Motor neuron (in vitro differentiated cells): ENCODE measurements around the gene ODC1. TPM values are rescaled to one million over a fixed set of nuclear protein-coding genes. Genes with fewer than 3 reads are reported as not detected.

ENCODE experiments used
- ATAC-seq, 8 experiments: fragments of 200-7000 bp; cut with Tn5 transposase; replicated peaks in 6 of 8; 2 replicates each; pipeline ENCODE4 v1.8.0; 2021; ENCODE audit warnings: mild to moderate bottlenecking in 8 of 8, moderate library complexity in 8 of 8
- H3K27ac ChIP-seq, 2 donors: fragments of 250-450 bp; sonication (Bioruptor Pico); 2 replicates each; pipeline ENCODE4 v1.9.0; 2021; ENCODE audit warnings: antibody characterized with exemption in 2 of 2, mild to moderate bottlenecking in 2 of 2, moderate library complexity in 1 of 2
- H3K4me1 ChIP-seq, 2 donors: fragments of 250-450 bp; sonication (Bioruptor Pico); replicated peaks in 1 of 2; 2 replicates each; pipeline ENCODE4 v1.6.1; 2021; ENCODE audit warnings: antibody characterized with exemption in 2 of 2, mild to moderate bottlenecking in 2 of 2, moderate library complexity in 1 of 2
- H3K4me3 ChIP-seq, 5 donors: fragments of 250-450 bp; sonication (Bioruptor Pico); 2 replicates each; pipeline ENCODE4 v1.9.0; 2021; ENCODE audit warnings: antibody characterized with exemption in 5 of 5, mild to moderate bottlenecking in 5 of 5, moderate library complexity in 4 of 5
- WGBS, 10 experiments: fragments of 450-650 bp; shearing (Covaris generic); methylation state at CpG; one replicate each; pipeline ENCODE4 v1.0.0; 2022; 5-methylcytosine and 5-hydroxymethylcytosine counted together
- in situ Hi-C, 9 experiments: fragments of 400-800 bp; cut with MboI; loops; one replicate each; pipeline ENCODE4 v1.15.0; 2021; ENCODE audit warnings: low sequenced_read_pairs in 9 of 9, low pct_unique_long_range_greater_than_20kb in 2 of 9; ENCODE audit not compliant: unreplicated experiment in 9 of 9
- total RNA-seq, 8 experiments: library from RNA; unstranded; fragments of 300-600 nt; gene quantifications; 2 replicates each; pipeline versions ENCODE4 v1.2.3 to v1.2.4, GENCODE V29; 2022

Gene ODC1
- total RNA-seq, 8 experiments from 2014 or later, result 44.7 to 401 (median 283) TPM

DNA sequence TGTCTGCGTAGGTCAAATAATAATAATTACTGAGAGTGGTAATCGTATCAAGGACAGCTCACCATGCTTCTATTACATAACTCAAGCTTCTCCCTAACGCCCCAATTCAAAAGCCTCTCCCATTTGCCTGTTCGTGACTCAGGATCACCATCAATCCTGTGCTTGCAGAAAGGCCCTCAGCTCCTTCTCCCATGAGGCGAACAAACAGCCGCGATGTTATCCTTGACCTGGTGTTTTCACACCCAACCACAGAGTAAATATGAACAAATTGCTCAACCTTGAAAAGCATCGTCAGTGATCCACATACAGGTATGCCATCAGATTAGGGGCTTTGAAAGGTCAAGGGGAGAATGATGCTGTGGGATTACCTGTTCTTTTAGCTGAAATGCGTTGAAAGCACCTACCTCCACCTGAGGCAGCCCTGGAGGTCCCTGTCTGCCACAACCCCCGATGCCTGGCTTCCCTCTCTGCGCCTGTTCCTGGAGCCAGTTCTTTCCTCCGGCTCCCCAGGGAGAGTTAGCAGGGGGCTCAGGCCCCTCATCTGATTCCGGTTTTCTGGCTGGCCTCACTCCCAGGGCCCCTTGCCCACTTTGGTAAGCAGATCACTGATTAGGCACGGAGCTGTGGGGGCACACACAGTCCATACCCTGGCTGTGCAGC lies 39.1 kb upstream of the ODC1 start:
- WGBS, 10 experiments, result 0 to 92% (median 79%) methylated on average over 1 to 10 of the region's 14 CpGs
- in situ Hi-C loops, result no loop called here
- peak in 3 of 8 experiments; percentile 40 to 73 (median 49) for ATAC-seq

DNA sequence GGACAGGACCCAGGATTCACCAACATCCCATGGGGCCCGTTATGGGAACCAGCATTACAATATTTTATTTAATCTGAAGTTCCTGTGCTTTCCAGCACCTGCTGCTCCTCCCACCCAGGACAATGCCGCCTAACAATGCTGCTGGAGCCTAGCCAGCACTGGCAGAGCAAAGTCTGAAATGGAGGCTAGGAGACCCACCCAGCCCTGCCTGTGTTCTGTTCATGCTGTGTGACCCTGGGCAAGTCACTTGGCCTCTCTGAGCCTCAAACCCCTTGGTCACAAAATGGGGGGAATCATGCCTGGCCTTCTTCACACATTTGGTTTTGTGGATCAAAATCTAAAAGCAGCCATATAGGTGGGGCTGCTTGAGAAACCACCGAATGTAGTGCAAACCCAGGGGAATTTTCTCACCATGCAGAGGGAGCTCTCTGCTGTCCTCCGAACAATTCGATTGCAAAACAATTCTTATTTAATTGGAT lies 38.5 kb upstream of the ODC1 start:
- WGBS, 10 experiments, result 20 to 93% (median 62%) methylated on average over 1 to 5 of the region's 5 CpGs
- Histone ChIP-seq H3K27ac (no peak overlapping the region), H3K4me3 (no peak overlapping the region), H3K4me1 (no peaks in the 10 kb centered on the region)
- in situ Hi-C loops, result no loop called here
- ATAC-seq, result peak in 2 of 8 experiments; percentile 17 to 32

More for the DNA sequence above, 39.1 kb upstream of the ODC1 start:
- Histone ChIP-seq H3K27ac (no peak overlapping the region), H3K4me1 (no peaks in the 10 kb centered on the region), H3K4me3 (no peak overlapping the region)

DNA sequence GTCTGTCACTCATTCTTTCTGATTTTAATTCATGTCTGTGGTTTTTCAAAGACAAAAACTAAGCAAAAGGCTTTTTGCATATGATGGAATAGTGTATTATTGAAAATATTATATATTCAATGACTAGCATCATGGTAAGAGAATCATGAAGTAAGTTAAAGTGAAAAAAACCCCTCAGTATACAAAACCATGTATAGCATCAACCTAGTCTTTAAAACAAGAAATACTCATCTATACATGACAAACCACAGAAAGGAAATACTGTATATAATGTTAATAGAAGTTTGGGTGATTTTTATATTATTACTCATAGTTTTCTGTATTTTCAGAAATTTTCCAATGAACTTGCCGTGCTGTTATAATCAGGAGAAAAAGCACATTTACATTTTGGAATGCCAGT lies 38.0 kb upstream of the ODC1 start:
- no peak overlapping the region for H3K27ac ChIP-seq
- H3K4me3 ChIP-seq, result no peak overlapping the region
- in situ Hi-C loops, result no loop called here
- H3K4me1 ChIP-seq, result no peaks in the 10 kb centered on the region
- WGBS, 10 experiments, result 0 to 100% (median 76%) methylated on average over 1 of the region's 1 CpG; no CpG with 5 or more reads in 2 of the 10 experiments
- no peak for ATAC-seq

DNA sequence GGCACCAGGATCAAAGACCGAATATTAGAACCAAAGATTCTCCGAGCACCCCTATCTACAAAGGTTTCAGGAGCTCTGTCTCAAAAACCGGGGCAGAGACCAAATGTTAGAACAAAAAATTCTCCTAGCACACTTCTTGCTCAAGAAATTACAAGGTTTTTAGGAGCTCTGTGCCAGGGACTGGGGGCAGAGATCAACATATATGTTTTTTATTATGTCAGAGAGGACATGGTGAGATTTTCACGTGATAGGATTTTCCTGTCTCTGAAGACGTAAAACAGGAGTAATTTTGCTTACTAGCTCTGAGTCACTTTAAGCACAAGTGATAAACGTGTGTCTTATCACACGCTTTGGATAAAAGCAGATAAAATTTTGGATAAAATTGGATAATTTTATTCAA lies 34.8 kb upstream of the ODC1 start:
- 4 to 91% (median 59%) methylated on average over 3 to 7 of the region's 7 CpGs; no CpG with 5 or more reads in 2 of the 10 experiments for WGBS, 10 experiments
- no peak for ATAC-seq
- Histone ChIP-seq H3K27ac (no peak overlapping the region), H3K4me1 (peaks cover 11 to 18% of the 10 kb centered on the region in 2 donors), H3K4me3 (no peak overlapping the region)
- in situ Hi-C loops, result no loop called here

DNA sequence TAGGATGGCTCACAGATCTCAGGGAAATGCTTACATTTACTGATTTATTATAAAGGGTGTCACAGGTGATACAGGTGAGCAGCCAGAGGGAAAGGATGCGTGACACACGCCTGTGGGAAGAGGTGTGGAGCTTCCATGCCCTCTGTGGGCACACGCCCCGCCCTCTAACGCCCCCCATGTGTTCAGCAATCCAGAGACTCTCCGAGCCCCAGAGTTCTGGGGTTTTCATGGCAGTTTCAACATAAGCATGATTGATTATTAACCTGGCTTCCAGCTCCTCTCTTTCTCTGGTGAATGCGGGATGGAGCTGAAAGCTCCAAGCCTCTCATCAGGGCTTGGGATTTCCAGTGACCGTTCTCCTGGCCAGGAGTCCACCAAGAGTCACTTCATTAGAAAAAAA lies 34.3 kb upstream of the ODC1 start:
- Histone ChIP-seq H3K4me1 (peaks cover 11 to 23% of the 10 kb centered on the region in 2 donors), H3K4me3 (no peak overlapping the region), H3K27ac (no peak overlapping the region)
- ATAC-seq, result no peak
- in situ Hi-C loops, result no loop called here
- WGBS, 10 experiments, result 0 to 70% (median 50%) methylated on average over 2 to 7 of the region's 8 CpGs; no CpG with 5 or more reads in 3 of the 10 experiments

DNA sequence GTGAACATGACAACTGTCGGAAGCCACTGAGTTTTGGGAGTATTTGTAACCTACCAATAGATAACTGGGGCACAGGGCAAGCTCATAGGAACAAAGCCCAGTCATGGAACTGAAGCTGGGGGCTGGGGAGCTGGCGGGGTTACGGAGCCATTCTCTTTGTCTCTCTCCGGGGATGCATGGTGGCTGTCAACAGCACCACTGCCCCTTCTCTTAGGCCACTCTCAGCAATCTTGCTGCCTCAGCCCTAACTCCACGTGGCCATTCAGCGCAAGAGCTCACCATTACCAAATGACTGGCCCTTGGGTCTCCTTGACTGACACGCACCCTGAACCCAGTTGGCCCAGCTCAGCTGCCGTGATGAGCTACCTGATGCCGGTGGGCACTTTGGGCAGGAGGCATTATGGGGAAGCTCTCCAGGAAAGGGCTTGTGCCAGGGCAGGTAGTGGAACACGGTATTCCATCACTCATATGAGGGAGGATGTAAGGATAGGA lies 33.6 kb upstream of the ODC1 start:
- 17 to 90% (median 74%) methylated on average over 1 to 4 of the region's 10 CpGs; no CpG with 5 or more reads in 7 of the 10 experiments for WGBS, 10 experiments
- Histone ChIP-seq H3K4me1 (peaks cover 11 to 23% of the 10 kb centered on the region in 2 donors), H3K27ac (no peak overlapping the region), H3K4me3 (no peak overlapping the region)
- in situ Hi-C loops, result no loop called here
- no peak for ATAC-seq

DNA sequence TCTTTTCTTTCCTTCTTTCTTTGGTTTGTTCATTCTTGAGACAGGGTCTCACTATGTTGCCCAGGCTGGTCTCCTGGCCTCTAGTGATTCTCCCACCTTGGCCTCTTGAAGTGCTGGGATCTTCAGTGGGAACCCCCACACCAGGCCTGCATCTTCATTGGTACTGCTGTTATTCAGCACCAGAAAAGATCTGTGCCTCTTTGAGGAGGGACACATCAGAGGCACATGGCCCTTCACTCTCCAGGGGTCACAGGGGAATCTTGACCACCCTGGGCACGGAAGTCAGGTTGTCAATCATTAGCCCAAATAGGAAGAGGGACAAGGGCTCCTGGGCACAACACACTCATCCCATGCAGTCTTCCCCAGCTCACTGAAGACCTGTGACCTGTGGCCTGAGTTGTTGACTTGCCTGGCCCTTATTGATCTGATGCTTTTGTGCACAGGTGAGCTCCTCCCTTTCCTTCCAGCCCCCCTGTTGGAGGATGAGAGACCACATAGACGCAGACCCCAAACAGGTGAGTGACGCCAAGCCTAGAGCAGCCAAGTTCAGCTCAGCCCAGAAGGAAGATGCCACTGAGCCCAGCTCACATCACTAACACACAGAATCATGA lies 33.0 kb upstream of the ODC1 start:
- peaks cover 11 to 23% of the 10 kb centered on the region in 2 donors for H3K4me1 ChIP-seq
- H3K27ac ChIP-seq, result no peak overlapping the region
- WGBS, 10 experiments, result 40 to 100% (median 66%) methylated on average over 1 to 2 of the region's 3 CpGs; no CpG with 5 or more reads in 6 of the 10 experiments
- no peak overlapping the region for H3K4me3 ChIP-seq
- in situ Hi-C loops, result no loop called here
- no peak for ATAC-seq

DNA sequence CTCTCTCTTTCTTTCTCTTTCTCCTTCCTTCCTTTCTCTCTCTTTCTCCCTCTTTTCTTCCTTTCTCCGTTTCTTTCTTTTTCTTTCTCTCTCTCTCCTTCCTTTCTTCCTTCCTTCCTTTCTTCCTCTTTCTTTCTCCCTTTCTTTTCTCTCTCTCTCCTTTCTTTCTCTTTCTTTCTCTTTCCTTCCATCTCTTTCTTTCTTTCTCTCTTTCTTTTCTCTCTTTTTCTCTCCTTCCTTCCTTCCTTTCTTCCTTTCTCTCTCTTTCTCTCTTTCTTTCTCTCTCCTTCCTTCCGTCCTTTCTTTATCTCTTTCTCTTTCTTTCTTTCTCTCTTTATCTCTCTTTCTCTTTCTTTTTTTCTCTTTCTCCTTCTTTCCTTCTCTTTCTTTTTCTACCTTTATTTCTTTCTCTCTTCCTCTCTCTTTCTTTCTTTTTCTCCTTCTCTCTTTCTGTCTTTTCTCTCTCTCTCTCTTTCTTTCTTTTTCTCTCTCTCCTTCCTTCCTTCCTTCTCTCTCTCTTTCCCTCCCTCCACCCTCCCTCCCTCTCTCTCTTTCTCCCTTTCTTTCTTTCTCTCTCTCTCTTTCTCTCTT lies 32.3 kb upstream of the ODC1 start:
- H3K4me3 ChIP-seq, result no peak overlapping the region
- H3K4me1 ChIP-seq, result peaks cover 11 to 29% of the 10 kb centered on the region in 2 donors
- in situ Hi-C loops, result no loop called here
- WGBS, 10 experiments, result 19 to 94% (median 73%) methylated on average over 1 to 2 of the region's 2 CpGs
- no peak overlapping the region for H3K27ac ChIP-seq
- ATAC-seq, result no peak

DNA sequence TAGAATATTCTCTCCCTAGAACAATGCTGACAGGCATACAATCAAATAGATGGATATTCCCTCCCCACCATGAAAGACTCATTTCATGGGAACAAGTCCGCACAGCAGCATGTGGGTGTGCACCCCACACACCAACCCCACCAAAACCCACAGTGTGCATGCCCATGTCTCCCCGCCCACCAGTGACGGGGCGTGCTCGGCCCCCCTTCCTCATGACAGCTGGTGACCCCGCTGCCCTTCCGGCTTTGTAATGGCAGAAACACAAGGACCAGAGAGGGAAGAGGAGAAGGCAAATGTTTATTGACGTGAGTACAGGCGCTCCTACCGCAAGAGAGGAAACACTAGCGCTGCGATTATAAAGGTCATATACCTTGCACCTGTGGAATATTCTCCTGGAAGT lies 30.8 kb upstream of the ODC1 start:
- peak overlapping the region in 1 of 2 donors; percentile 7 for H3K27ac ChIP-seq
- peaks cover 11 to 29% of the 10 kb centered on the region in 2 donors for H3K4me1 ChIP-seq
- WGBS, 10 experiments, result 36 to 90% (median 66%) methylated on average over 2 to 9 of the region's 12 CpGs; no CpG with 5 or more reads in 5 of the 10 experiments
- no peak overlapping the region for H3K4me3 ChIP-seq
- peak in 6 of 8 experiments; percentile 35 to 79 (median 46) for ATAC-seq
- in situ Hi-C loops, result no loop called here

DNA sequence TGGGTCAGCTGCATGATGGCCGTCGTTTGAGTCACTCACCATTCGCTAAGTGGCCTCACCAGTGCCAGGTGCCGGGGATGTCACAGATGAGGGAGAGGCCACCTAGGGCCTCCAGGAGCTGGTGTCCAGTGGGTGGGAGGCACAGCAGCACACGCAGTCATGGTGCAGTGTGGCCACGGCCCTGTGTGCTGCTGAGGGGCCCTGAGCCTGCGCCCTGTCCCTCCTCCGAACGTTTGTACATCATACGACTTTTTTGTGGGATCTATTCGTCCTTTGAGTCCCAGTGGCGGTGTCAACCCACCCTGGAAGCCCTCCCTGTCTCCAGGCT lies 30.1 kb upstream of the ODC1 start:
- no peak overlapping the region for H3K4me3 ChIP-seq
- H3K27ac ChIP-seq, result no peak overlapping the region
- 60 to 100% (median 82%) methylated on average over 1 to 6 of the region's 12 CpGs; no CpG with 5 or more reads in 7 of the 10 experiments for WGBS, 10 experiments
- peaks cover 11 to 29% of the 10 kb centered on the region in 2 donors for H3K4me1 ChIP-seq
- in situ Hi-C loops, result no loop called here
- ATAC-seq, result peak in 2 of 8 experiments; percentile 15 to 16

DNA sequence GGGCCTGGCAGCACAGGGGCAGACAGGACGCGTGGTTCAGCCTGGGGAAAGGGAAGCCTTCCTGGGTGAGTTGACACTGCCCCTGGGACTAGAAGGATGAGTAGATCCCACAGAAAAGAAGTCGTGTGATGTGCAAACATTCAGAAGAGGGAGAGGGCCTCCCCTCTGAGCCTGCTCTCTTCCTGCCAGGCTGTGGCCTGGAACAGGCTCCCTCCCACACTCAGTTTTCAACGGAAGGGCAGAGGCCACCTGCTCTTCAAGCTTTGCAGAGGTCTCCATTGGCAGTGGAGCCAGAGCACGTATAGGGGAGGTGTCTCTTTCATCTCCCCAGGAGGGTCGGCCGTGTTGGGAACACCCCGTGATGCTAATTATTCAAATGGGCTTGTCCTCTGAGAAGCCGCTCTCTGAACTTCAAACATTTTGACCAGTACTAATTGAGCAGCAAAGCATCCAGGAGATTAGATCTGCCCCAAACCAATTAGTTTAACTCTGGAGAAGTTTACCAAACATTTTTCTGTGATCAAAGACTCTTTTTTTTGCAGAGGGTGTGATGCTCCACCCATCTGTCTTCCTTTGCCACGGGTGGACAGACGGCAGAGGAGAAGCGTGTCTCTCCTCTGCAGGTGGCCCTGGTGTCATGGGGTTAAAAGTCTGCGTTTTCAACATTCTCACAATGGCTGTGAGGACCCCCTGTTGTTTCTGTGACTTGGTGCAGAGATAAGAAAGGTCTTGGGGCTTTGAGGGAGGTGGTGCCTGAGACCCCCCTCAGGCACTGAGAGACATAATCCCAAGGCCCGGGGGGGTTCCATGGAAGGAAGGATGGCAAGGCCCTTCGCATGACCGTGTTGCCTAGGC lies 29.5 kb upstream of the ODC1 start:
- H3K4me3 ChIP-seq, result no peak overlapping the region
- 10 to 80% (median 38%) methylated on average over 1 to 8 of the region's 16 CpGs; no CpG with 5 or more reads in 1 of the 10 experiments for WGBS, 10 experiments
- no peak overlapping the region for H3K27ac ChIP-seq
- H3K4me1 ChIP-seq, result peaks cover 11 to 29% of the 10 kb centered on the region in 2 donors
- peak in 7 of 8 experiments; percentile 25 to 55 (median 35) for ATAC-seq
- in situ Hi-C loops, result no loop called here

DNA sequence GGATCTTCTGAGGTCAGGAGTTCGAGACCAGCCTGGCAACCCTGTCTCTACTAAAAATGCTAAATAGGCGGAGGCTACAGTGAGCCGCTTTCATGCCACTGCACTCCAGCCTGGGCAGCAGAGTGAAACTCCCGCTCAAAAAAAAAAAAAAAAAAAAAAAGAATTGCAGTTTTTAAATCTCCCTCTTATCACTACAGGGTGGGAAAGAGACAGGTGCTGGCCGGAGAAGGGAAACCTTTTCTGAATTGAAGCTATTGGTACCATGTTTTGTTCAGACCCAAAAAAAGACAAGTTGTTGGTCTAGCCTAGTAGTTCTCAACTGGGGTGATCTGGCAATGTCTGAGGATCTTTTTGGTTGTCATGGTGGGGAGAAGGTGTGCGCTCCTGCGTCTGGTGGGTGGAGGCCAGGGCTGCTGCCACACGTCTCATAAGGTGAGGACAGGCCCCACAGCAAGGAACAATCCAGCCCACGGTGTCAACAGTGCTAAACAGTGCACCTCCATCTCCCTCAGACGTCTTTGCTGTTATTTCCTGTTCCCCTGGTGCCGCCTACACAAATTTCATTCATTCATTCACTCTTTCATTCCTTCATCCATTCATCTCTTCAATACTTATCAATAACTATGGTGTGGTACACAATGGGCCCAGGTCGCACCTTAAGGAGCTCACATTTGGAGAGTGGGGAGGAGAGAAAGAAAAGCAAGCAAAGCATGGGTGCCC lies 28.8 kb upstream of the ODC1 start:
- in situ Hi-C loops, result no loop called here
- 73 to 100% (median 91%) methylated on average over 1 to 6 of the region's 12 CpGs; no CpG with 5 or more reads in 2 of the 10 experiments for WGBS, 10 experiments
- H3K4me1 ChIP-seq, result peaks cover 11 to 29% of the 10 kb centered on the region in 2 donors
- no peak for ATAC-seq
- H3K27ac ChIP-seq, result no peak overlapping the region
- no peak overlapping the region for H3K4me3 ChIP-seq
